BLaER1 (cell line): ENCODE results near the gene CUL1.
A peak's percentile ranks its signal among the peaks of the same experiment; 100 is the strongest.

ENCODE experiments used
- H3K27ac ChIP-seq: shearing (Covaris generic); formaldehyde crosslinking; 2 replicates; pipeline ENCODE4 v1.8.1; 2022
- H3K27me3 ChIP-seq: shearing (Covaris generic); formaldehyde crosslinking; 2 replicates; pipeline ENCODE4 v1.8.1; 2022
- H3K36me3 ChIP-seq: shearing (Covaris generic); formaldehyde crosslinking; 2 replicates; pipeline ENCODE4 v1.8.1; 2022
- H3K4me1 ChIP-seq: shearing (Covaris generic); formaldehyde crosslinking; 2 replicates; pipeline ENCODE4 v1.8.1; 2022
- H3K4me2 ChIP-seq: shearing (Covaris generic); formaldehyde crosslinking; 2 replicates; pipeline ENCODE4 v1.8.1; 2022
- H3K4me3 ChIP-seq: shearing (Covaris generic); formaldehyde crosslinking; 2 replicates; pipeline ENCODE4 v1.8.1; 2022
- H3K9ac ChIP-seq: shearing (Covaris generic); formaldehyde crosslinking; 2 replicates; pipeline ENCODE4 v1.8.1; 2022
- H3K9me3 ChIP-seq: shearing (Covaris generic); formaldehyde crosslinking; 2 replicates; pipeline ENCODE4 v1.8.1; 2022
- H4K20me1 ChIP-seq: shearing (Covaris generic); formaldehyde crosslinking; 2 replicates; pipeline ENCODE4 v1.8.1; 2022
- Cebpa-rat ChIP-seq: shearing (Covaris generic); IDR thresholded peaks from 2 replicates; pipeline ENCODE4 v1.8.1; 2022

Gene CUL1

DNA sequence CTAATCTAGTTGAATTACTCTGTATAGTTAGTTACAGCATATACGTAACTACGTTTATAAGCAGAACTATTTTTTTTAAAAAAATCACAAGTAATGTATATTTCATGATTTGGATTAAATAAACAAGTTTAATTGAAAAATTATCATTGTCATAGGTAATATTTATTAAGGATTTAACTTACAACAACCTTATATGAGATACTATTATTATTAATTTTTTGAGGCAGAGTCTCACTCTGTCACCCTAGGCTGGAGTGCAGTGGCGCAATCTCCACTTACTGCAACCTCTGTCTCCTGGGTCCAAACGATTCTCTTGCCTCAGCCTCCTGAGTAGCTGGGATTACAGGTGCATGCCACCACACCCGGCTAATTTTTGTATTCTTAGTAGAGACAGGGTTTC is 4.1 kb upstream of the CUL1 start:
- Histone ChIP-seq H3K4me1 (peaks cover 16% of the 10 kb centered on the region), H3K4me3 (no peak overlapping the region), H3K36me3 (no peaks in the 10 kb centered on the region), H3K4me2 (no peak overlapping the region), H4K20me1 (peaks cover 3% of the 10 kb centered on the region; the same call in 1 of the 2 replicates), H3K9ac (no peak overlapping the region), H3K27me3 (no peaks in the 10 kb centered on the region), H3K9me3 (no peaks in the 10 kb centered on the region), H3K27ac (no peak overlapping the region)
- TF ChIP-seq Cebpa-rat: no peak

DNA sequence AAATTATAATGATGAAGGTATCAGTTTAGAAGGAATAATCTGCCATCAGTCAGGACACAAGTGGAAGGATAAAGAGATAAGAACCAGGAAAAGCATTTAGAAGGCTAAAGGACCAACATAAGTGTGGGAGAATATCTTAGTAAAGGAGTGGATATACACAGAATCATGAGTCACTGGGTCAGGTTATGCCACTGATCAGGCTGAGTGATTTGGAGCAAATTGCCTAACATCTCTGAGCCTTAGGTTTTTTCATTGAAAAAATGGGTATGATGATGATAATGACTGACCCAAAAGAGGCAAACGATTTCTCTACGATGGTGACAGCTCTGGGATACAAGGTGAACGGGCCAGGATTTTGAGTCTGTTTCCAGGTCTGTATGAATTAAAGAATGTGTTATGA is 2.8 kb upstream of the CUL1 start:
- Histone ChIP-seq H3K36me3 (no peaks in the 10 kb centered on the region), H3K4me2 (no peak overlapping the region), H3K27ac (no peak overlapping the region), H3K27me3 (no peaks in the 10 kb centered on the region), H3K9me3 (no peaks in the 10 kb centered on the region), H4K20me1 (peaks cover 16% of the 10 kb centered on the region), H3K9ac (no peak overlapping the region), H3K4me1 (peaks cover 22% of the 10 kb centered on the region), H3K4me3 (no peak overlapping the region)
- no peak for TF ChIP-seq Cebpa-rat

DNA sequence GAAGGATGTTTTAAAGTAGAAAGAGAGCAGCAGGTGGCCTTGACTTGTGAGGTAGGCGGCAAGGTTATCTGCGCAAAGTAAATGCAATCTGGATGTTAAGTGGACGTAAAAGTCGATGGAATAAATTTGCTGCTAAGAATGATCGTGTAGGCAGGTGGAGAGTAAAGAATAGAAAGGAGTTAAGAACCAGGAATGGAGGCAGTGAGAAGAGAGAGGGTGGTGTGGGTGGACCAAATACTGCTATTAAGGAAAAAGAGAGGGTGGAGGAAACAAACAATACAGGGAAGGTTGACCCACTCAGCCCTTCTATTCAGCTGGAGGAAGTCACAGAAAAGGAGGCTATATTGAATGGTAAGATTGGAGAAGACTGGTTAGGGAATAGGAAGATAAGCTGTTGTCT is 1.9 kb upstream of the CUL1 start:
- peaks cover 24% of the 10 kb centered on the region for H4K20me1 ChIP-seq
- H3K27me3 ChIP-seq: no peaks in the 10 kb centered on the region
- no peak for TF ChIP-seq Cebpa-rat
- H3K9ac ChIP-seq: no peak overlapping the region
- no peaks in the 10 kb centered on the region for H3K9me3 ChIP-seq
- no peak overlapping the region for H3K4me3 ChIP-seq
- H3K4me2 ChIP-seq: peak overlapping the region; percentile 90
- H3K36me3 ChIP-seq: no peaks in the 10 kb centered on the region
- no peak overlapping the region for H3K27ac ChIP-seq
- H3K4me1 ChIP-seq: peaks cover 30% of the 10 kb centered on the region

DNA sequence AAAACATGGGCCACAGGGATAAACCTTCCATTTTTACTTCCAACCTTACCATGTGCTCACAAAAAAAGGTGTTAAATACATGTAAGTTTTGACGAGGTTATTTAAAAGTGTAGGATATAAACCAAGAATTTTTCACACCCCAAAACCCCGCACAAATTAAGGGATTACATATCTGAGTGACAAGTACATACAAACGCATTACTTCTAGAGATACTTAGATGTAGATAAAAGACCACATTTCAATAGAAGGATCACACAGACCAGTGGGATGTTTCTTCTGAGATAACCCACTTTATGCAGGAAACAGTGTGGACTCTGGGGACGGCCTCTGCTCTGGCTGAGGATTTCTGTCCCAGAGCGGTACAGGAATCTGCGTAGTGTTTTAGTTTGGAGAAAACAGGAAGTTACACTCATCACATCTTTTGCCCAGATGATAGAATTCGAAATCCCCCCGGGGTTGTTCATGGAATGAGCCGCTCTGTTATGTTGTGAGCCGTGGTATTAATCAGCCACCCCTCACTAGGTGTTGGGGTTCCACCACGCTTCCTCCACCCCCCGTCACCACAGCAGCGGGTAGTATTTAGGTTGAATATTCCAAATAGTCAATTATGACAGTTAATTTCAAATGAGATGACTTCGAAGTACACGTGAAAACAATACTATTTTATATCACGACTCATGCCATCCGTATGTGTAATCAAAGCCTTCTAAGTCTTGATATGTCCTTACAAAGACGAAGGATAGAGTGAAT is 1.3 kb upstream of the CUL1 start:
- TF ChIP-seq Cebpa-rat: no peak
- peak overlapping the region; percentile 90 for H3K4me2 ChIP-seq
- H3K4me3 ChIP-seq: peak overlapping the region; percentile 97
- peak overlapping the region; percentile 100 for H3K9ac ChIP-seq
- H3K36me3 ChIP-seq: no peaks in the 10 kb centered on the region
- peak overlapping the region; percentile 100 for H3K27ac ChIP-seq
- H4K20me1 ChIP-seq: peaks cover 31% of the 10 kb centered on the region
- H3K27me3 ChIP-seq: no peaks in the 10 kb centered on the region
- H3K9me3 ChIP-seq: no peaks in the 10 kb centered on the region
- H3K4me1 ChIP-seq: peaks cover 37% of the 10 kb centered on the region

DNA sequence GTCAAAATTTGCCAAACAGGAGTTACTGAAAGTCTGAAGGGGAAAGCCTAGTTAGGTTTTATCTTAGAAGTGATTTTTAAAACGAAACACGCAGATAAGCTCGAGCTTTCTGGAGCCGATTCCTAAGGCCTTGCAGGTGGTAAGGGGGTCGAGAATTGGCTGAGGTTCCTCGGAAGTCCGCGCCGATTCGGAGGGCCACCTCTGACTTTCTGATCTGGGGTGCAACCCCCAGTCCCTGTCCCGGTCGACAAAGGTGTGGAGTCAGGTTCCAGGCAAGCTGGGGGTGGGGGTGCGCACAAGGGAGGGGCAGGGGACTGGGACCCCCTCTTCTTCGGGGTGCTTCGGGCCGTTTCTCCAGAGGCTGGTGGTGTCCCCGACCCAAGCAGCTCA is 701 bp upstream of the CUL1 start:
- H4K20me1 ChIP-seq: peaks cover 37% of the 10 kb centered on the region
- no peak for TF ChIP-seq Cebpa-rat

DNA sequence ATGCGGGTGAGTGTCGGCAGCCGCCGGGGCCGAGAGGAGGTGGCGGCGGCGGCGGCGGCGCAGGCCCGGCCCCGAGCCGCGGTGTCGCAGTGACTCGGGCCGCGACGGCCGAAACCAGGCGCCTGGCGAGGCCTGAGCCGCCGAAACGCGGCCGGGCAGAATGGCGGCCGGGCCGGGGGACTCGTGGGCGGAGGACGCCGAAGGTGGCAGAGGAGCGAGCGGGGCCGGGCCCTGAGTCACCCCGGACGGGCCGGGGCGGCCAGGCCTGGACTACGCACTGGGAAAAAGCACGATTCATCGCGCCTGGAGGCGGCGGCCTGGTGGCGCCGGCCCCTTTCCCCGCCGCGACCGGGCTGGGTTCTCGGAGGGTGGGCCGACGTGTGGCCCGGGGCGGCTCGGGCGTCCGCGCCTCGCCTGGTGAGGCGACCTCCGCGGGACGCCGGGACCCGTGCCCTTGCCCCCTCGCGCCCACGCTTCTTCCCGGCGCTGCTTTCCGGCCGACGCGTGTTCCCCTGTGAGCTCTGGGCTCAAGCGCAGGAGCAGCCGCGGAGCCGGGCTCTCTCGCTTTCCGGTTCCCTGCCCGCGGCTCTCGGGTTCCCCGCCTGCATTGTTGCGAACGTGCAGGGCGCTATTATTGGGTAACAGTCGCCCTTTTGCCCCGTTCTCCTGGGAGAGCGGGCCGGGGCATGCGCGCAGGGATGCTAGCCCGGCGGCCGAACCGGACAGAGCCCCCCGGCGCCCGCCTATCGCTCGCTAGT is 500 bp downstream of the CUL1 start:
- TF ChIP-seq Cebpa-rat: peak; percentile 60; the same call in 1 of the 2 replicates
- Histone ChIP-seq H3K4me3 (peak overlapping the region; percentile 97), H3K4me1 (peaks cover 54% of the 10 kb centered on the region)

More for the DNA sequence above, 701 bp upstream of the CUL1 start:
- no peaks in the 10 kb centered on the region for H3K9me3 ChIP-seq
- H3K4me1 ChIP-seq: peaks cover 42% of the 10 kb centered on the region
- H3K9ac ChIP-seq: peak overlapping the region; percentile 100
- H3K27ac ChIP-seq: peak overlapping the region; percentile 100
- H3K4me3 ChIP-seq: peak overlapping the region; percentile 97
- H3K4me2 ChIP-seq: peak overlapping the region; percentile 90
- no peaks in the 10 kb centered on the region for H3K36me3 ChIP-seq
- no peaks in the 10 kb centered on the region for H3K27me3 ChIP-seq

DNA sequence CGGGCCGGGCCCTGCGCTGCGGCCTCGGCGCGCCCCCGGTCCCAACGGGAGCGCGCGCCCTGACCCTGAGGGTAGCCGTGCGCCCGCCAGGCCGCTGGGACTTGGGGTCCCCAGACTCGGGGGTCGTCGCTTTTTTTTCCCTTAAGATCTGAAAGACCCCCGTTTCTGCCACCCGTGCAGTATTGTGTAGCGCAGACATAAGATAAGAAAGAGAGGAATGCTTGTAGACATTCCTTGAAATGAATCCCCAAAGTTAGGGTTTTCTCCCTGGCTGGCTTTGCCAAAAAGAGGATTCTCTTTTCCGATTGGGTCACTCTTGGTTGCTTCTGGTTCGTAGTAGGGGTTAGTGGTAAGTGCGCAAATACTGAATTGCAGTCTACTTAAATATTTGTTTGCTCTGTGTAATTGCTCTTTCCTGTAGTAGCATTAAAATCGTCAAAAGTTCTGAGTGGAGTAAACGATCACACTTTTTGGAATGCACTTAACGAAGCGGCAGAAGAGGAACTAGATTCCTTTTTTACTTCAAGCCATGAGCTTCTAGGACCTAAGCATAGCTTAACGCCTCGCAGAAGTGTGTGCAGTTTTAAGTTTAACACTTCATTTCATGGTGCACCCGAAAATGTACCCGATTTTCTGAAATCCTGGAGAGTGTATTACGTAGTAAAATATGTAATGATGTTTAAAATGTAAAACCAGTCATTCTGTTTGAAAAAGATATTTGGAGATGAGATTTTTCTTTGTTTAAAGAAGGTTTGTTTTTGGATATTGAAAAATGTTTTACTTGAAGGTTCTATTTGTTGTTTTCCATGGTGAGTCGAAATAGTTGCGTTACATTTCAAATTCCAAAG is 1.3 kb downstream of the CUL1 start:
- Histone ChIP-seq H3K4me2 (peak overlapping the region; percentile 87), H3K27ac (peak overlapping the region; percentile 100), H3K4me1 (peaks cover 62% of the 10 kb centered on the region), H3K27me3 (no peaks in the 10 kb centered on the region), H3K4me3 (peak overlapping the region; percentile 97), H3K9me3 (no peaks in the 10 kb centered on the region), H3K36me3 (no peaks in the 10 kb centered on the region), H3K9ac (peak overlapping the region; percentile 100), H4K20me1 (peaks cover 57% of the 10 kb centered on the region)
- TF ChIP-seq Cebpa-rat: no peak

More for the DNA sequence above, 500 bp downstream of the CUL1 start:
- peak overlapping the region; percentile 87 for H3K4me2 ChIP-seq
- no peaks in the 10 kb centered on the region for H3K27me3 ChIP-seq
- peak overlapping the region; percentile 100 for H3K9ac ChIP-seq
- peaks cover 49% of the 10 kb centered on the region for H4K20me1 ChIP-seq
- no peaks in the 10 kb centered on the region for H3K36me3 ChIP-seq
- no peaks in the 10 kb centered on the region for H3K9me3 ChIP-seq
- peak overlapping the region; percentile 100 for H3K27ac ChIP-seq

DNA sequence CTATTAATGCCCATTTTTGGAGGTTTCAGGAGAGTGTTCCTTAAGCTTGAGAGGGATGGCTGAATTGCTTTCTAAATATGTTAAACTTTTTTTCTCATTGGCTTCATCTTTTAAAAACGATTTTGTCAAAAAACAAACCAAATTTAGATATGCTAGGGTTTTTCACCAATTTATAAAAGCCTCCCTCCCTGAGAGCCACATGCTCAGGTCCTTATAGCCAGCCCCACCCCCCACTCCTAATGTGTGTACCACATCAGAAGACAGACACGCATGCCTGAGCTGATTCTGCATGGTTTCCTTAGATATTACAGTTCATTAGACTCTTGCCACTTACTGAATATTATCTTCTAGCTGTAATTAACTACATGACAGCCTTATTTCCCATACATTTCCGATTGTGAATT is 2.0 kb downstream of the CUL1 start:
- H3K27ac ChIP-seq: peak overlapping the region; percentile 100
- peak overlapping the region; percentile 100 for H3K9ac ChIP-seq
- H3K27me3 ChIP-seq: no peaks in the 10 kb centered on the region
- peaks cover 69% of the 10 kb centered on the region for H3K4me1 ChIP-seq
- H3K4me2 ChIP-seq: peak overlapping the region; percentile 87
- no peaks in the 10 kb centered on the region for H3K9me3 ChIP-seq
- H4K20me1 ChIP-seq: peaks cover 63% of the 10 kb centered on the region
- no peak for TF ChIP-seq Cebpa-rat
- H3K4me3 ChIP-seq: peak overlapping the region; percentile 97
- H3K36me3 ChIP-seq: no peaks in the 10 kb centered on the region

DNA sequence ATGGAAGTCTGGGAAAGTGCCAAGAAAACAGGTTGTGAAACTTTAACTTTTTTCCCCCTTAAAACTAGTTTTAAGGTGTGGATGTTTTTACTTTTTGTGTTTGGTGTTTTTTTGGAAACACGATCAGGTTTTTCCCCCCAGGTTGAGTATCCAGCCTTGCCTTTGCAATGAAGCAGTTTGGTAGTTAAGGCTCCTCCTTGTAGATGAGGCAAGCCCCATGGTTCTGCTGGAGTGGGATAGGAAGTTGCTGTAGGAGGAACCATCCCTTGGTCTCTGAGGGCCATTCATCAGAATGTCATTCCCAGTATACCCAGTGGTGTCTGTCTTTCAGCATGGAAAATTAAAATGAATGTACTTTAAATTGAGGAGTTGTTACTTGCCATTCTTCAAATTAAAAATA is 2.7 kb downstream of the CUL1 start:
- Histone ChIP-seq H3K36me3 (no peaks in the 10 kb centered on the region), H3K4me2 (peak overlapping the region; percentile 87), H4K20me1 (peaks cover 71% of the 10 kb centered on the region), H3K9ac (peak overlapping the region; percentile 100; the same call in 1 of the 2 replicates), H3K27ac (peak overlapping the region; percentile 4; the same call in 1 of the 2 replicates), H3K9me3 (no peaks in the 10 kb centered on the region), H3K27me3 (no peaks in the 10 kb centered on the region), H3K4me3 (peak overlapping the region; percentile 97), H3K4me1 (peaks cover 76% of the 10 kb centered on the region)
- TF ChIP-seq Cebpa-rat: no peak
